NCI-H510A (cell line): Measurements from ENCODE around the gene FGF9.

Source experiments
- DNase-seq: peaks from one replicate; lab custom pipeline; 2025; lab: John Stamatoyannopoulos, UW

The FGF9 gene

GRCh38 chr13:21670883-21671619, at the start of gene FGF9:
Gene FGF9 (plus strand): TSS chr13:21671073. CDS start chr13:21671913, 840 bp downstream.
- peak; percentile 69 for DNase-seq

DNA sequence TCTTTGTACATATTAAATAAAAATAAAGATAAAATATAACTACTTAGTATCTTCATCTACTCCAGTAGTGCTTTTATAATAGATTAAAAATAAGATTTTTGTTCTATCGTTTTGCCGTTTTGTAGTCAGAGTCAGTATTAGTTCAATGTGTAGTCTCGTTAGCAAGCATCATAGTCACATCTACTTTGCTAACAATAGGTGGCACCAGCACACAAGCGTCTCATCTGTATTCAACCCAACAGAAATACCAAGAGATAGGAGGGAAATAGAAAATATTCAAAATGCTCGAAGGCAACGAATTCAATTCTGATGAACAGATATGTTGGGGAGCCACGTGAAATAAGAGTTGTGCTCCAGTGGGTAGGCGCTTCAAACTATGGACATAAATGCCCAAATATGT, 45.5 kb upstream of the FGF9 start:
- DNase-seq, result peak; percentile 4

- DNase-seq, result no peak
Observed at GRCh38 chr13:21632196-21632595, 38.7 kb upstream of the FGF9 start.

DNA sequence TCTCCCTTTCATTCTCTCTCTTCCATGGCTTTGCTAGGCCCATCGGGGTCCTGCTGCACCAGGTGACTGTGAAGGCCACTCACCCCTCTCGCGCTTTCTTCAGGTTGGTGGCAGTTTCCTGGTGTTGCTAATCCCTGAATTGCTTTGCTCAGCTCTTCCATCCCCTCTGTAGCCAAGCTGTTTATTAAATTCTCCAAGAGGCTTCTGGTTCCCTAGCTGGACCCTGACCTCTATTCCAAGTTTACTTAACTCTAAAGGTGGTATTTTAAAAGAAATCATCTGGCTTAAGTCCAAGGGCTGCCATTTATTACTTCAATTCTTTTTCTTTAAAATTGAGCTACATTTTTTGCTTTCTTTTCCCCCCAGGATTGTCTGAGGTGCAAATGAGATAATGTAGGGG, 34.2 kb upstream of the FGF9 start:
- no peak for DNase-seq

GRCh38 chr13:21637296-21637695, 33.6 kb upstream of the FGF9 start:
- peak; percentile 34 for DNase-seq

- DNase-seq, result no peak
Observed at GRCh38 chr13:21638319-21639282, 32.3 kb upstream of the FGF9 start.

- no peak for DNase-seq
Observed at GRCh38 chr13:21639561-21639960, 31.3 kb upstream of the FGF9 start.

DNA sequence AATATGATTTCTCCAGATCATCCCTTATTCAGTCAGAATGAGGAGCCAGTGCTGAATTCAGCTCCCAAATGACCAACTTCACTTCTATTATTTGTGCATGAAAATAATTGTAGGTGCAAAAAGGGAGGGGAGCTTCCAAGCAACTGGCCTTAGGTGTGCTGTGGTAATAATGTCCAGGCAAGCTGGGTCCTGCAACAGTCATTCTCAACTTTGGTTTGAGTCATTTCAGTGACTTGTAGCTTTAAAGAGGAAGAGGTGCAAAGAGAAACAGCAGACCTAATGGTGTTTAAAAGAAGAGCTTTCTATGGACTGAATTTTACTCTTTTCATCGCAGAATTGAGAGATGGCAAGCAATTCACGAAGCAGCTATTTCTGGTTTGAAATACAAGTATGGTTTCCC, 29.2 kb upstream of the FGF9 start:
- no peak for DNase-seq

GRCh38 chr13:21657538-21657937, 13.3 kb upstream of the FGF9 start:
- no peak for DNase-seq

GRCh38 chr13:21659087-21659486, 11.8 kb upstream of the FGF9 start:
- DNase-seq, result no peak

DNA sequence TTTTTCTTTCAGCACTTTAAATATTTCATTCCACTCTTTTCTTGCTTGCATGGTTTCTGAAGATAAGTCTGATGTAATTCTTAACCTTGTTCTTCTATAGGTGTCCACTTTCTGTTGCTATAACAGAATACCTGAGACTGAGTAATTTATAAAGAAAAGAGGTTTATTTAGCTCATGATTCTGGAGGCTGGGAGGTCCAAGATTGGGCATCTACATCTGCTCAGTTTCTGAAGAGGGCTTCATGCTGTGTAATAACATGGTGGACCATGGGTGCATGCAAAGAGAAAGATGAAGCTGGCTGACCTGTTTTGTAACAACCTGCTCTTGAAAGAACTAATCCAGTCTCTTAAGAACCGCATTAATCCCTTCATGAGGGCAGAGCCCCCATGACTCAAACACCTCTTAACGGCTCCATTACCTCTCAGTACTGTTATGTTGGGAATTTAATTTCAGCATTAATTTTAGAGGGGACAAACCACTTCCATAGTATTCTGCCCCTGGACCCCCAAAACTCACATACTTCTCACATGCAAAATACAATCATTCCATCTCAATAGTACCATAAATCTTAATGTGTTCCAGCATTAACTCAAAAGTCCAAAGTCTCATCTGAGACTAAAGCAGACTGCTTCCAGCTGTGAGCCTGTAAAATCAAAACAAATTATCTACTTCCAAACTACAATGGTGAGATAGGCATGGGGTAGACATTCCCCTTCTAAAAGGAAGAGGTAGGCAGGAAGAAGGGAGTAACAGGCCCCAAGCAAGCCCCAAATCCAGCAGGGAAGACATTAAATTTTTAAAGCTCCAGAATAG, 9.6 kb upstream of the FGF9 start:
- DNase-seq, result no peak

- peak; percentile 76 for DNase-seq
Observed at GRCh38 chr13:21663197-21663596, 7.7 kb upstream of the FGF9 start.

DNA sequence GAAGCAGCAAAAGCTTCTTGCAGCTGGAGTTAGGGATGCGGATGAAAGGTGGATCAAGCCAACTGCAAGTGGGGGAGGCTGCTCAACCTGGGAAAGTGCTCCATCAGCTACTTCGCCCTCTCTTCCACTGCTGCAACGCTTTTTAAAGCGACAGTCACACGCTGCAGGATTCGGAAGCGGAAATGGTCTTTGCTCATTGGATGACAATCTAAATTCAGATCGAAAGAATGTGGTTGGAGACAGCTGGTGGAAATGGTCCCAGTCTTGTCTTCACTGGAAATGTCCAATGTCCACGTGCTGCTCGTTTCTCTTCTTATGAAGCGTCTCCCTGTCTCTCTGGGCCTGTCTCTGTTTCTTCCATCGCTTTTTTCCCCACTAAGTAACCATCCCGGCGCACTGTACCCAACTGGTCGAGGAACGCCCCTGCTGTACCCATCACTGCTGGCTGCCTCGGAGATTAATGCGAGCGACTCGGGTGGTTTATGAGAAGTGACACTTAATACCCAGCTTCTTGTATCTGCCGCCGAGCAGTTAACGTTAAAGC, 2.1 kb upstream of the FGF9 start:
- no peak for DNase-seq

DNA sequence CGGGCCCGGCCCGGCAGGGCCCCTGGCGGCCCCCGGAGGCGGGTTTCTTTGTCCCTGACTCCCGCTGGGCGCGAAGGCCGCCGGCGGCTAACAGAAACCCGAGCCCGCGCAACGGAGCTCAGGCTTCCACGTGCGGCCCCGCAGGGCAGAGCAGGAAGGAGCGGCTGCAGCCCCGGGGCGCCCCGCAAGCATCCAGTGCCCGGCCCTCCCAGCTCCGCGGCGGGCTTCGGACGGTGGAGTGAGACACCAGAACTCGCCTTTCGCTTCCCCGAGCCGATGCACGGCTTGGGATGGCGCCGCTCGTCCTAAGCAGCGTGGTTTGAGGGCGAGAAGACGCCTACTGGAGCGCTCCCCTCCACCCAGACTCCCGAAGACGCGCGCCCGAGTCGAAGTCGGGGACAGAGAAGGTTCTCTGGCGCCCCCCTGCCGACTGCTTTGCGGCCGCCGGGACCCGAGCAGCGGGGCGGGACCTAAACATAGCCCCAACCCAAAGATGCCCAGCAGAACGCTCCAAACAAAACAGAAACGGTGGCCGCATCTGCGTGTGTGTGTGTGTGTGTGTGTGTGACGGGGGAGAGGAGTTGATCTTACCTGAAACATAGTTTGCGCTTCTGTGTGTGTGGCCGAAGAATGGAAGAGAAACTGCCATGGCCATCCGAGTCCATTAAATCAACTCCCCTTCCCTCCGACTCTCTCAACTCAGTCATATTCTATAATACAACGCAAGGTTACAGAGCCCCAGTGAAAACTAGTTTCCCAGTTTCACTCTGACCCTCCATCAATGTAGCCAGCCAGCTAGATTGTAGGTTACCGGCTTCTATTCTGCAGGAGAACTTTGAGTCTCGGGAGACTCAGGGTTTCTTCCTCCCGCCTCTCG, 629 bp upstream of the FGF9 start:
- peak; percentile 53 for DNase-seq

DNA sequence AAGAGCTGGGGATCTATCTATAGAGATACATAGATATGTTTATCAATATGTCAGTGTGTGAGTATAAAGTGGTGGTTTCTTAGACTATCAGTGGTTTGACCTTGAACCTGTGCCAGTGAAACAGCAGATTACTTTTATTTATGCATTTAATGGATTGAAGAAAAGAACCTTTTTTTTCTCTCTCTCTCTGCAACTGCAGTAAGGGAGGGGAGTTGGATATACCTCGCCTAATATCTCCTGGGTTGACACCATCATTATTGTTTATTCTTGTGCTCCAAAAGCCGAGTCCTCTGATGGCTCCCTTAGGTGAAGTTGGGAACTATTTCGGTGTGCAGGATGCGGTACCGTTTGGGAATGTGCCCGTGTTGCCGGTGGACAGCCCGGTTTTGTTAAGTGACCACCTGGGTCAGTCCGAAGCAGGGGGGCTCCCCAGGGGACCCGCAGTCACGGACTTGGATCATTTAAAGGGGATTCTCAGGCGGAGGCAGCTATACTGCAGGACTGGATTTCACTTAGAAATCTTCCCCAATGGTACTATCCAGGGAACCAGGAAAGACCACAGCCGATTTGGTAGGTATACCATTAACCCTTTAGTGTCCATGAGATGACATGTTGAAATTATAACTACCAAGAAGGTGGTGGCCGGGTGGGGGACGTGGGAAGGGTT, 880 bp downstream of the FGF9 start:
- no peak for DNase-seq

DNA sequence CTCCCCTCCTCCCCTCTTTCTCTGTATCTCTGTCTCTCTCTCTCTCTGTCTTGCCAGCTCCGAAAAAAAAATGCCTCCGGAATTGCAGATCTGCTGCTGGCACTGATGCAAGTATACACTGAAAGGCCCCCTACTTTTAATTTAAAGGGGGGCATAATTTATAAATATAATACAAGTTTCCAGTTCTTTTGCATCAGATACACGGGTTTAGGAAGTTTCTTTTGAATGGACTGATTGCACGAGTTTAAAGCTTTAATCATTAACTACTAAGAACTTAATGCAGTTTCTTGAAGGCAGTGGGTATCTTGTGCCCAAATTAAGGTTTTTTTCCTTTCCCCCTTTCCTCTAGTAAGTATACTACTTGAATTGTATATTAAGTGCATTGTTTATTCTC, 1.4 kb downstream of the FGF9 start:
- no peak for DNase-seq

GRCh38 chr13:21672796-21673538, 2.1 kb downstream of the FGF9 start:
- DNase-seq, result no peak

- no peak for DNase-seq
Observed at GRCh38 chr13:21673539-21673788, 2.6 kb downstream of the FGF9 start.

DNA sequence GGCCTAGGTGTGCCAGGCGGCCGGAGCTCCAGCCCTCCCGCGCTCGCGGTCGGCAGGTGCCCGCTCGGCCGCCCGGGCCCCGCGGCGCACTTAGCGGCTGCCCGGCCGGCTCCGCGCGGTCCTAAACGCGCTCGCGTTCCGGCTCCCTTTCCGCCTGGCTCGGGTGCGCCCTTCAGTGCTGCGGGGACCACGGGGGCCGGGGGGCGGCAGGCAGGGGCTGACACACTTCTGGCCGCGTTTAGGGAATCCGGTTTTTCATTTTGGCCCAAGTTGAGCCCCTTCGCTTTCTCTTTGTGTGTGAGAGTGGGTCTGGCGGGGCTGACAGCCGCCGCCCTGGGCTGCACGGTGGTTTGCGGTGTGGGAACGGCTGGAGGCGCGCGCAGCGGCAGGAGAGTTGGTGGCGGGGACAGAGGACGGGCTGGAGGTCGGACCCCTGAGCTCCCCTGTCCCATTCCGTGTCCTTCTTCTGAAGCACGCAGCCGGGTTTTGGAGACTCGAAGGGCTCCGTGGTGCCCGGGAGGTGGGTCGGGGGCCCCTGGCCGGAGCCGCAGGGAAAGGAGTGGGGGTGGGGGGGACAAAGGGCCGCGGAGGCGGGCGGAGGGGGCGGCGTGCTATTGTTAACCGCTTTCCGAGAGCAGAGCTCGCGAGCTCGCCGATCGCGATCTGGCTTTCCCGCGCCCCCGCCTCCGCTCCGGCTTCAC, 3.1 kb downstream of the FGF9 start:
- peak; percentile 31 for DNase-seq
